NCI-H460 (cell line): ENCODE results near the gene GATAD2B. TPM values are rescaled to one million over a fixed set of nuclear protein-coding genes. Genes with fewer than 3 reads are reported as not detected.

Experiments
- DNase-seq: peaks from one replicate; pipeline ENCODE4 v3.0.0-alpha.2; 2016; ENCODE audit warnings: low read depth; ENCODE audit errors: extremely low read depth
- polyA plus RNA-seq: library from polyadenylated mRNA; depleted of rRNA; stranded (reverse); fragments of >200 nt; gene quantifications from 2 replicates; pipeline ENCODE4 v1.2.3, GENCODE V29; 2014; cell fraction: nucleus; rRNA removed
- total RNA-seq: library from RNA; depleted of rRNA; stranded (reverse); fragments of >200 nt; shearing (Covaris generic); gene quantifications from 2 replicates; pipeline ENCODE4 v1.2.3, GENCODE V29; 2014; rRNA removed

GATAD2B gene
- total RNA-seq, result 8.8 TPM in 2 replicates
- polyA plus RNA-seq, result 5.4 and 8.2 TPM in 2 replicates

- peak; percentile 100 for DNase-seq
Observed at GRCh38 chr1:153922972-153923925, at the start of gene GATAD2B. TSS of gene GATAD2B (minus strand) at chr1:153922972. CDS start at chr1:153828347, 94,625 bp downstream.

GRCh38 chr1:153970346-153970745 lies 47.6 kb upstream of the GATAD2B start:
- DNase-seq, result no peak

GRCh38 chr1:153968972-153969371 lies 46.2 kb upstream of the GATAD2B start:
- DNase-seq, result no peak

- no peak for DNase-seq
Observed at GRCh38 chr1:153968408-153968807, 45.6 kb upstream of the GATAD2B start.

- DNase-seq, result no peak
Observed at GRCh38 chr1:153968000-153968363, 45.2 kb upstream of the GATAD2B start.

- peak; percentile 98 for DNase-seq
Observed at GRCh38 chr1:153967107-153967999, 44.6 kb upstream of the GATAD2B start, which contains the start of gene CREB3L4. TSS of gene CREB3L4 (plus strand) at chr1:153967902. CDS start at chr1:153968526, 624 bp downstream.

GRCh38 chr1:153963850-153964331 lies 41.1 kb upstream of the GATAD2B start:
- no peak for DNase-seq

GRCh38 chr1:153963030-153963849 lies 40.5 kb upstream of the GATAD2B start, which contains the start of gene SLC39A1:
TSS of gene SLC39A1 (minus strand) at chr1:153963537. CDS start at chr1:153962715, 822 bp downstream.
- peak; percentile 99 for DNase-seq

- no peak for DNase-seq
Observed at GRCh38 chr1:153962088-153963029, 39.6 kb upstream of the GATAD2B start.

- DNase-seq, result no peak
Observed at GRCh38 chr1:153961421-153961820, 38.6 kb upstream of the GATAD2B start.

- DNase-seq, result no peak
Observed at GRCh38 chr1:153960206-153960605, 37.4 kb upstream of the GATAD2B start.

- DNase-seq, result no peak
Observed at GRCh38 chr1:153959454-153959853, 36.7 kb upstream of the GATAD2B start.

GRCh38 chr1:153958961-153959260 lies 36.1 kb upstream of the GATAD2B start:
- no peak for DNase-seq

GRCh38 chr1:153958111-153958960 lies 35.6 kb upstream of the GATAD2B start, which contains the start of gene CRTC2:
TSS of gene CRTC2 (minus strand) at chr1:153958612. CDS start at chr1:153958497, 115 bp downstream.
- peak; percentile 99 for DNase-seq

- DNase-seq, result no peak
Observed at GRCh38 chr1:153957744-153958110, 35.0 kb upstream of the GATAD2B start.

- DNase-seq, result no peak
Observed at GRCh38 chr1:153956997-153957715, 34.4 kb upstream of the GATAD2B start.

GRCh38 chr1:153954826-153955225 lies 32.1 kb upstream of the GATAD2B start:
- DNase-seq, result no peak
